GM13977 (cell line): ENCODE data around the gene CNIH3.
"Not testable (repeated sequence)": the region's sequence is repeated elsewhere in the genome, so short reads cannot be mapped to it uniquely, and the experiment has no call there.

ENCODE experiments used
- DNase-seq: peaks from one replicate; pipeline ENCODE4 v3.0.0; 2012; ENCODE audit warnings: low spot score
- in situ Hi-C: fragments of 300-500 bp; cut with MboI; formaldehyde crosslinking; loops from one replicate; pipeline ENCODE4 v1.12.0; 2022; ENCODE audit warnings: low sequenced_read_pairs, low pct_unique_long_range_greater_than_20kb, mixed read lengths, inconsistent platforms; ENCODE audit not compliant: unreplicated experiment
- TF ChIP-seq, protein P1 (sequence below): IDR thresholded peaks from 2 replicates; pipeline ENCODE4 v1.5.1; 2012; ENCODE audit warnings: mild to moderate bottlenecking, control low read depth; ENCODE audit not compliant: insufficient read depth; ENCODE audit errors: extremely low read depth, missing control alignments

CNIH3 gene

DNA sequence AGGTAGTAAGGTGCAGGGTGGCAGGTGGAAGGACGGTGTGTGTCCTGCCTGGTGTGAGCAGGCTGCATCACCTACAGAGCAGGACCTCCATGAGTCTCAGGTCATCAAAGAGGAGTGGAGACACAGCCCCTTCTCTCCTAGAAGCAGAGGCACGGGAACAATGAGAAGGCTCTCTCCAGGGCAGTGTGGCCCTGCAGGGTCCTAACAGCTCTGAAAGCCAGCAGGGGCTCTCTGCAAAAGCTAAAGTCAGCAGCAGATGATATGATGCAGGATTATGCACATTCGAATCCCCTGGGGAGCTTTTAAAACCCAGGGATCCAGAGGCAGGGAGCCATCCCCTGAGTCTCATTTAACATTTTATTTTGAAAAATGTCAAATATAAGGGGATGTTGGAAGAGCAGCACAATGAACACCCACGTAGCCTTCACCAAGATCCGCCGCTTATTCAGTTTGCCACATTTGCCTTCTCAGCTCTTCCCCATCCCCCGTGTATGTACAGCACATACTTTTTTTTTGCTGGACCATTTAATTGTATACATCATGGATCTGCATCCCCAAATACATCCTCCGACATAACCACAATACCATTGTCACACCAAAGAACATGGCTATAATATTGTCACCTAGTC, 88.1 kb downstream of the CNIH3 start:
- TF ChIP-seq, protein P1, sequence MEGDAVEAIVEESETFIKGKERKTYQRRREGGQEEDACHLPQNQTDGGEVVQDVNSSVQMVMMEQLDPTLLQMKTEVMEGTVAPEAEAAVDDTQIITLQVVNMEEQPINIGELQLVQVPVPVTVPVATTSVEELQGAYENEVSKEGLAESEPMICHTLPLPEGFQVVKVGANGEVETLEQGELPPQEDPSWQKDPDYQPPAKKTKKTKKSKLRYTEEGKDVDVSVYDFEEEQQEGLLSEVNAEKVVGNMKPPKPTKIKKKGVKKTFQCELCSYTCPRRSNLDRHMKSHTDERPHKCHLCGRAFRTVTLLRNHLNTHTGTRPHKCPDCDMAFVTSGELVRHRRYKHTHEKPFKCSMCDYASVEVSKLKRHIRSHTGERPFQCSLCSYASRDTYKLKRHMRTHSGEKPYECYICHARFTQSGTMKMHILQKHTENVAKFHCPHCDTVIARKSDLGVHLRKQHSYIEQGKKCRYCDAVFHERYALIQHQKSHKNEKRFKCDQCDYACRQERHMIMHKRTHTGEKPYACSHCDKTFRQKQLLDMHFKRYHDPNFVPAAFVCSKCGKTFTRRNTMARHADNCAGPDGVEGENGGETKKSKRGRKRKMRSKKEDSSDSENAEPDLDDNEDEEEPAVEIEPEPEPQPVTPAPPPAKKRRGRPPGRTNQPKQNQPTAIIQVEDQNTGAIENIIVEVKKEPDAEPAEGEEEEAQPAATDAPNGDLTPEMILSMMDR: no peak
- in situ Hi-C loops: no loop called here
- no peak for DNase-seq

DNA sequence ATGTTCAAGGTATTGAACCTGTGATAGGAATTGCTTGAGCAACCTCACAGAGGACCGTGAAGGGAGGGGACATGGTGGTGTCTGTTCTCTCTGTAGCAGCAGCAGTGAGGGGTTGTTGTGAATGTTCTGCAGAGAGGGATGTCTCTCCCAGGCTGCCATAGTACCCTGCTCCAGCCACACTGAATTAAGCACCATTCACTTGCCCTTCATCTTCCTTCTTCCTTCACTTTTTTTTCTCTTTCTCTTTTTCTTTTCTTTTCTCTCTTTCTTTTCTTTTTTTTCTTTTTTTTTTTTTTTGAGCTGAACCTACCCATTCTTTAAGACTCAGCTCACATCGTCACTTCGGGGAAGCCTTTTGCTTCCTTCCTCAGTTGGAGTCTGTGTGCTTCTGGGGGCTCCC, 89.5 kb downstream of the CNIH3 start:
- DNase-seq: no peak
- in situ Hi-C loops: no loop called here
- TF ChIP-seq, protein P1: no peak

DNA sequence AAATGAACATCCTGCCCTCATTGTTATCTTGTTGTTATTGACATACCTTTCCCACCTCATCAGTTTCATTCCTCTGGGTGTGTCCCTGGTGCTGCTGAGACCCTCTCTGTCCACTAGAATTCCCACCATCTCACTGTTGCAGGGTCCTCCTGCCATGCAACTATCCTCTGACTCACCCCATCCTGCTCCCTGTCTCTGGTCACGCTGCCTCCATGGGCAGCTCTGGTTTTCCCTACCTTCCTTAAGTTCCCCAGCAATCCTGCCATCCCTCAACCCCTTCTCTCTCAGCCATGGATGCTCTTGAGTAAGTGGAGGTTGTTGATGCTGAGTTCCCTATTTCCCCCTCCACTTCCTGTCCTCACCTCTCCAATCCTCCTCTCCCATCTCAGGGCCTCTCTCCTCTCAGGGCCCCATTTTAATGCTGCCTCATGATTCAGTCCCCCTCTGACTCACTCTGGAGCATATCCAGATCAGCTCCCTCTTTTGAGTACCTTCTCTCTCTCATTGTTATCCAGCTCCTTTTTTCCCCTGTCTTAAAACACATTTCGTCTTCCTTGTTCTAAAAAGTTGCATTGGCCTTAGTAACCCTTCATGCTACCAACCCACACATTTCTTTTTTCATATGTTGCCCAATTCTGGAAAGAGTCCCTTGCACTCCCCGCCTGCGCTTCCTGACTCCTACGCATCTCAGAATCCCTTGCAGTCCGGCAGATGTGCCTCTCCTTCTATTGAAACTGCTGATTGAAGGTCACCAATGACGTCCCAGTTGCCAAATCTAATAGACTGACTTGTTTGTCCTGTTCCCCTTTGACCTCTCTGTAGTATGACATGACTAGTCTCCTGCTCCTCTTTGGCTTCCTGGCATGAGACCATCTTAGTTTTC, 92.0 kb downstream of the CNIH3 start:
- in situ Hi-C loops: no loop called here
- DNase-seq: no peak
- TF ChIP-seq, protein P1: no peak

DNA sequence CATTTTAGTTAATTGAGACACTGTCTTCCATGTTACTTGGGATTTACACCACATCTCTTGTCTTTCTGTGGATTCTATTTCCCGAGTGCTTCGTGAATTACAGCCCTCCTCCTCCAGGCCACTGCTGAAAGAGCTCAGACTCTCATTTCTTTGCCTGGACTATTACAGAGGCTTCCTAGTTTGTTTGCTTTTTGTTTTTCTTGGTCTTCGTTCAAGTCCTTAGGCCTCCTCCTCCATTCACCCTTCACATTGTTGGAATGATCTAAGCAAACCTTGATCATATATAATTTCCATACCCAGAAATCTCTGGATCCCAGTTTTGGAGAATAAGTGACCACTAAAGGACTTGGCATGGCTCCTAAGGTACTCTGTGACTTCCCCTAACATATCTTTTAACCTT, 94.1 kb downstream of the CNIH3 start:
- TF ChIP-seq, protein P1: no peak
- in situ Hi-C loops: no loop called here
- DNase-seq: no peak

DNA sequence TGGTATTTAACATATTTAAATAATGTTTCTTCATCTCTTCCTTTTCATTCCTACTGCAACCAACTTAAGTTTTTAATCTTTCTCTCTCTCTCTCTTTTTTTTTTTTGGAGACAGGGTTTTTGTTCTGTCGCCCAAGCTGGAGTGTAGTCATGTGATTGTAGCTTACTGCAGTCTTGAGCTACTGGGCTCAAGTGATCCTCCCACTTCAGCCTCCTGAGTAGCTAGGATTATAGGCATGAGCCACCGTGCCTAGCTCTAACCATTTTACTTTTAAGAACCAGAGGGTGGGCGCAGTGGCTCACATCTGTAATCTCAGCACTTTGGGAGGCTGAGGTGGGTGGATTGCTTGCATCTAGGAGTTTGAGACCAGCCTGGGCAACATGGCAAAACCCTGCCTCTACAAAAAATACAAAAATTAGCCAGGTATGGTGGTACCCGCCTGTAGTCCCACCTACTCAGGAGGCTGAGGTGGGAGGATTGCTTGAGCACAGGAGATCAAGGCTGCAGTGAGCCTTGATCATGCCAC, 95.2 kb downstream of the CNIH3 start:
- DNase-seq, in situ Hi-C loops: not testable (repeated sequence)

DNA sequence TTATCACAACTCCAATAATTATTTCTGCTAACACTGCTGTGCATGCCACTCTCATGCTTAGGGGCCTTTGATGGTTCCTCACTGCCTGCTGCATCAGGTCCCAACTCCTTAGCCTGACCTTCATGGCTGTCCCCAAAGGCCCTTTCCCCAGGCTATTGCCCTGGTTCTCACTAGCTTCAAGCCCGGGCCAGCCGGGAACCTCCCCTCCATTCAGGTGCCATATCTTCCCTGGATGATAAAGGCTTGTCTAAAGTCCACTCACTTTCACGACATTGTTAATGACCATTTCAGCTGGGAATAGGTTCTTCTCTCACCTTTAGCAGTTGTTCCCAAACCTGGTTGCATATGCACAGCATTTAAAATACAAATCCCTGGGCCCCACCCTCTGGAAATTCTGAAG, 95.8 kb downstream of the CNIH3 start:
- in situ Hi-C loops: no loop called here
- DNase-seq: no peak
- TF ChIP-seq, protein P1: no peak

DNA sequence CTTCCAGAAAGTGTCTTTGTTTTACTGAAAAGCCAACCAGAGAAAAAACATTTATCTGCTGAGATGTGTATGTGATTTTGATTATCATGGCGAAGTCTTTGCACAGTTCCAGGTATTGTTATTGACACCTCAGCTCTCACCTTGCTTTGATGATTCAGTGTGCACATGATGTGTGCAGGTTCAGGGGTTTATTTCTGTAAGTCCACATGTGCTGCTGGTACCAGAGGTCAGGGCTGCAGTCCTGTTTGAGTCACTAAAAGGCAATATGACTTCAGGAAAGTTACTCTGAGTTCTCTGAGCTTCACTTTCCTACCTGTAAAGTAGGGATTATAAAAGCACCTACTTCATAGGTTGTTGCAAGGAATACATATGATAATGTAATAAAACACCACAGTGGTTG, 97.1 kb downstream of the CNIH3 start:
- DNase-seq: no peak
- TF ChIP-seq, protein P1: no peak
- in situ Hi-C loops: no loop called here
